LNCAP (cell line): ENCODE measurements around the gene TARDBP.

Experiments
- CTCF ChIP-seq: fragments of 450-650 bp; IDR thresholded peaks from 2 replicates; pipeline ENCODE4 v1.5.1; 2017; ENCODE audit warnings: mild to moderate bottlenecking

The TARDBP gene

GRCh38 chr1:11058026-11058425 lies 45.6 kb downstream of the TARDBP start:
- no peak for TF ChIP-seq CTCF

- no peak for TF ChIP-seq CTCF
Observed at GRCh38 chr1:11058595-11059154, 46.2 kb downstream of the TARDBP start.

GRCh38 chr1:11059155-11059967 lies 46.9 kb downstream of the TARDBP start:
- no peak for TF ChIP-seq CTCF

DNA sequence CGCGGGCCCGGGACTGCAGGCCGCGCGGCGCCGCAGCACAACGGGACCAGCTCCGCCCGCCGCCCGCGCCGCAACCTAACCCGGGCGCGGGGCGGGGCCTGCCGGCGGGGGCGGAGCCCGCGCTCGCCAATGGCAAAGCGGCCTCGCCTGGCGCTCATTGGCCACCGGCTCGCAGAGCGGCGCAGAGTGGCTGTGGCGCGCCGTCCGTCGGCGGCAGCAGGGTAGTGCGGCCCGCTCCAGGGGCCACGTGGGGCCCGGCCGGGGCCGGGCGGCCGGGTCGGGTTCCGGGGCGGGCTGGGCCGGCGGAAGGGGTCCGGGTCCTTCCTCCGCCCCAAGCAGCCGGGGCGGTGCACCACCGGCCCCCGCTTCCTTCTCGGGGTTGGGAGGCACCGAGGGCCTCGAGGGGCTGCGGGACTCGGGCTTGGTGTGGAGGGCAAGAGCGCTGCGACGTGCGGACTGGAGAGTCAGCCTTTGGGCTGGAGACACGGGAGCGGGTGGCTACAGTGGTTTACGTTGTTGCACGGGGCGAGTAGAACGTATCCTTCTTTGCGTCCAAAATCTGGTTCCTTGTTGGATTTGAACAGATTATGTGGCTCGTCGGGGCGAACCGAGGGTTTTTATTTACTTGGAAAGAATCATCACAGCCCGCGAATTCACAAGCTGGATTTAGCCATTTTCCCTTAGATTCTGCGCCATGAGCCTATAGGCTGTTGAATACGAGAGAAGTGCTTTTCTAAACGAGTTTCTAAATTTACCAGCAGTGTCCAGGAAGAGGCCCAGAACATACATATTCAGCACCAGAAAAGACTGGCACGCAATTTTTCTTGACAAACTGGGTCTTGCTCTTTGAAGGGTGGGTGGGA lies 47.7 kb downstream of the TARDBP start, which contains the start of gene SRM:
Gene SRM, minus strand, starts transcription at position 51 of the 863 bp plus-strand sequence. CDS start 75 bp downstream, outside the sequence.
- no peak for TF ChIP-seq CTCF

DNA sequence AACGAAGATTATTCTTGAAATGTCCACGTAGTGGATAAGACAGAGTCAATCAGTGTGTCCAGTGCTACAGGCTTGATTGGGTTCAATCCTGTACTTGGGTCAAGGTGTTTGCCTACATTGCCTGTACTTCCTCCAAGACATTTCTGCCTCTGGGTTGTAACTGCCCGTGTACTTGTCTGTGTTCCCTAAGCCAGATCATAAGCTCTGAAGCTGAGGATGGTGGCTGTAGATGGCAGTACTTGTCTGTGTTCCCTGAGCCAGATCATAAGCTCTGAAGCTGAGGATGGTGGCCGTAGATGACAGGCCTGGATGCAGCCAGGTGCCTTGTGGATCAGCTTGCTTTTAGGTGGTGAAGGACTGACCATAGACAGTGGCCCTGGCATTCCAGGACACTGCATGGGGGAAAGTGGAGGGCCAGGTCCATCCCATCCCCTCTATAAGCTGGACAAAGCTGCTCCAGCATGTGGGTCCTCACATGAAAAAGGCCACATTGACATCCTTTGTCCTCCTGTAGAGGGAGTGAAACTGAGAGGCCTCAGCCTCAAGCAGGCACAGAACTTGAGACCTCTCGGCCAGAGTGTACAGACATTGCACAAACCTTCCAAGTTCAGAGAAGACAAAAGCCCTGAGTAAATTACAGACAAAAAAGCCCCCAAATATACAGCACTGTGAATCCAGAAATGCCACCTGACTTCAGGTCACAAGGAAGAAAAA lies 49.4 kb downstream of the TARDBP start:
- no peak for TF ChIP-seq CTCF

- no peak for TF ChIP-seq CTCF
Observed at GRCh38 chr1:11062965-11063401, 50.5 kb downstream of the TARDBP start.
